ENCODE data around the gene CNTNAP2. TPM values are rescaled to one million over a fixed set of nuclear protein-coding genes. Genes with fewer than 3 reads are reported as not detected.

CNTNAP2 gene
- total and polyA plus RNA-seq, 4 donors = 0.14 to 2.3 (median 1.1) TPM

DNA sequence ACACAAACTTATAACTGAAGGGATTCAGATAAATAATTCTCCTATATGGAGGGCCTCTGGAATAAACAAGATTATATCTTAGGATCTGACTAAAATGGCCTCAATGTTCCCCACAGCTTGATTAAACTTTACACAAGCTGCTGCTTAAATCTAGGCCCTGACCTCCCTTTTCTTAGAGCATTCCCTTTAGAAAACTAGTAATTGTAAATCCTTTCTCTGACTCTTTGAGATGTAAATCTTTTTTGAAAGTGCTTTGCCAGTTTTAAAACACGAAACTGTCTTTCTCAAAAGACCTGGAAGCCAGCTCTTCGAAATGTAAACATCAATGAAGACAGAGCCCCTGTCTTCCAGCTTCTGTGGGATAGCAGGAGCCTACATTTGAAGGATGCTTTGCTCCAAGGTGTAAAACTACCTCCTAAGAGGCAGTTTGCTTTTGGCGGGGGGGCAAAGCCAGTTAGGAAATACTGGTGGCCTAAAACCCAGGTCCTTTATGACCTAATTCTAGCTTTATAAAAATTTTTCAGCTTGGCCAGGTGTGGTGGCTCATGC is 758.7 kb downstream of the CNTNAP2 start (continued):
- TF ChIP-seq FOXA2 (IDR thresholded peaks at IDR 0.05) = no peak
- no peak for TF ChIP-seq JUND (IDR thresholded peaks at IDR 0.05)

DNA sequence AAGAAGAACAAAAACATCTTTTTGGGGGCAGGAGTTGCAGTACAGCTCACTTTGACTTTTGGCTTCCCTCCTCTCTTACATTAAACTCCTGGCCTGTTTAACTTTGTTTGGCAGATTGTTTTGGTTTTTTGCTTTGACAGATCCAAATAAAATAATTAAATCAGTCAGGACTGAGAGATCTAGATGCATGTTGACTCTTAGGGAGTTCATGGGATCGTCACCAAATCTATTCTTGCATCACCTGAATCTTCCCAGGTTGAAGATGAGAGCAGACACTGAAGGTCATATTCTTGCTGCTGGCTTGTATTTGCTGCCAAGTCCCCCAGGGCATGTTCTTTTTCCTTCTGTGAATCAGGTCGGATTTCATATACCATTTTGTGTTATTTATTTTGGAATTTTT is 759.4 kb downstream of the CNTNAP2 start:
- Histone ChIP-seq H3K4me3 (ENCODE audit: low read depth in 1 of 3, low read length in 3 of 3) (no peak overlapping the region), H3K9me3 (ENCODE audit: control insufficient read depth in 4 of 4, low read length in 3 of 4) (no peaks in the 10 kb centered on the region), H3K4me1 (ENCODE audit: control insufficient read depth in 4 of 4, insufficient read depth in 4 of 4, low read length in 3 of 4) (no peaks in the 10 kb centered on the region), H3K9ac (ENCODE audit: low read depth in 1 of 2, low read length in 2 of 2) (no peak overlapping the region), H3K27ac (ENCODE audit: low read depth in 1 of 2, low read length in 2 of 2) (no peak overlapping the region), H3K36me3 (ENCODE audit: control insufficient read depth in 4 of 4, insufficient read depth in 3 of 4, low read depth in 1 of 4, low read length in 3 of 4) (no peaks in the 10 kb centered on the region), H3K27me3 (ENCODE audit: control insufficient read depth in 4 of 4, insufficient read depth in 4 of 4, low read length in 3 of 4) (no peaks in the 10 kb centered on the region)
- TF ChIP-seq FOXA2 (IDR thresholded peaks at IDR 0.05) (no peak), EGR1 (IDR thresholded peaks at IDR 0.05; ENCODE audit: low read depth in 2 of 2) (no peak), FOXA1 (IDR thresholded peaks at IDR 0.05) (no peak), HNF4G (IDR thresholded peaks at IDR 0.05) (no peak), HNF4A (conservative IDR thresholded peaks at IDR 0.05) (no peak), RAD21 (IDR thresholded peaks at IDR 0.05) (no peak), YY1 (IDR thresholded peaks at IDR 0.05) (no peak), GABPA (IDR thresholded peaks at IDR 0.05 in 1 of 2, conservative IDR thresholded peaks at IDR 0.05 in 1 of 2) (no peak)
- TF ChIP-seq, protein P1, sequence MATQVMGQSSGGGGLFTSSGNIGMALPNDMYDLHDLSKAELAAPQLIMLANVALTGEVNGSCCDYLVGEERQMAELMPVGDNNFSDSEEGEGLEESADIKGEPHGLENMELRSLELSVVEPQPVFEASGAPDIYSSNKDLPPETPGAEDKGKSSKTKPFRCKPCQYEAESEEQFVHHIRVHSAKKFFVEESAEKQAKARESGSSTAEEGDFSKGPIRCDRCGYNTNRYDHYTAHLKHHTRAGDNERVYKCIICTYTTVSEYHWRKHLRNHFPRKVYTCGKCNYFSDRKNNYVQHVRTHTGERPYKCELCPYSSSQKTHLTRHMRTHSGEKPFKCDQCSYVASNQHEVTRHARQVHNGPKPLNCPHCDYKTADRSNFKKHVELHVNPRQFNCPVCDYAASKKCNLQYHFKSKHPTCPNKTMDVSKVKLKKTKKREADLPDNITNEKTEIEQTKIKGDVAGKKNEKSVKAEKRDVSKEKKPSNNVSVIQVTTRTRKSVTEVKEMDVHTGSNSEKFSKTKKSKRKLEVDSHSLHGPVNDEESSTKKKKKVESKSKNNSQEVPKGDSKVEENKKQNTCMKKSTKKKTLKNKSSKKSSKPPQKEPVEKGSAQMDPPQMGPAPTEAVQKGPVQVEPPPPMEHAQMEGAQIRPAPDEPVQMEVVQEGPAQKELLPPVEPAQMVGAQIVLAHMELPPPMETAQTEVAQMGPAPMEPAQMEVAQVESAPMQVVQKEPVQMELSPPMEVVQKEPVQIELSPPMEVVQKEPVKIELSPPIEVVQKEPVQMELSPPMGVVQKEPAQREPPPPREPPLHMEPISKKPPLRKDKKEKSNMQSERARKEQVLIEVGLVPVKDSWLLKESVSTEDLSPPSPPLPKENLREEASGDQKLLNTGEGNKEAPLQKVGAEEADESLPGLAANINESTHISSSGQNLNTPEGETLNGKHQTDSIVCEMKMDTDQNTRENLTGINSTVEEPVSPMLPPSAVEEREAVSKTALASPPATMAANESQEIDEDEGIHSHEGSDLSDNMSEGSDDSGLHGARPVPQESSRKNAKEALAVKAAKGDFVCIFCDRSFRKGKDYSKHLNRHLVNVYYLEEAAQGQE (IDR thresholded peaks at IDR 0.05) = no peak
- TF ChIP-seq, protein P2, sequence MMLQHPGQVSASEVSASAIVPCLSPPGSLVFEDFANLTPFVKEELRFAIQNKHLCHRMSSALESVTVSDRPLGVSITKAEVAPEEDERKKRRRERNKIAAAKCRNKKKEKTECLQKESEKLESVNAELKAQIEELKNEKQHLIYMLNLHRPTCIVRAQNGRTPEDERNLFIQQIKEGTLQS (IDR thresholded peaks at IDR 0.05) = no peak
- DNase-seq (ENCODE audit: low spot score) = no peak
- WGBS = 45% methylated on average over 2 of the region's 2 CpGs

DNA sequence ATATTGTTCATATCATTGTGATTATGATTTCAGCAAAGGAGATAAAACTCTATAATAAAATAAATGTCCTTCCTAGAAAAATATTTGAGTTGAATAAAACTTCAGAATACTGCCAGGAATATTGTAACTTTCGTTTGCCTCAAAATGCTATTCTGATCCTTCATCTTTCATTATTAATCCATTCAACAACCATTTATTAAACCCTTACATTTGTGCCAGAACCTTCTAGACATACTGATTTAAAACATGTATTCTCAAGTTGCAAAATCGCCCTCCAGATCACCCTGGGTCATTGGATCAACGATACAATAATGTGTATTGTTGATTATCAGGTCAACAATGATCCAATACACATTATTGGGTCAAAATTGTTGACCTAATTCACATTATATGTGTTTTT is 759.8 kb downstream of the CNTNAP2 start:
- H3K4me1 ChIP-seq (ENCODE audit: control insufficient read depth in 4 of 4, insufficient read depth in 4 of 4, low read length in 3 of 4) = no peaks in the 10 kb centered on the region
- DNase-seq (ENCODE audit: low spot score) = no peak
- H3K4me3 ChIP-seq (ENCODE audit: low read depth in 1 of 3, low read length in 3 of 3) = no peak overlapping the region
- 36% methylated on average over 3 of the region's 3 CpGs for WGBS
- no peaks in the 10 kb centered on the region for H3K27me3 ChIP-seq (ENCODE audit: control insufficient read depth in 4 of 4, insufficient read depth in 4 of 4, low read length in 3 of 4)
- TF ChIP-seq, protein P2 (IDR thresholded peaks at IDR 0.05) = no peak
- no peak for TF ChIP-seq JUND (IDR thresholded peaks at IDR 0.05)
- TF ChIP-seq HNF4G (IDR thresholded peaks at IDR 0.05) = no peak
- TF ChIP-seq RAD21 (IDR thresholded peaks at IDR 0.05) = no peak
- no peak for TF ChIP-seq SP1 (IDR thresholded peaks at IDR 0.05)
- TF ChIP-seq TAF1 (conservative IDR thresholded peaks at IDR 0.05) = no peak
- no peak for TF ChIP-seq GABPA (IDR thresholded peaks at IDR 0.05 in 1 of 2, conservative IDR thresholded peaks at IDR 0.05 in 1 of 2)
- no peak for TF ChIP-seq FOXA1 (IDR thresholded peaks at IDR 0.05)
- TF ChIP-seq, protein P3, sequence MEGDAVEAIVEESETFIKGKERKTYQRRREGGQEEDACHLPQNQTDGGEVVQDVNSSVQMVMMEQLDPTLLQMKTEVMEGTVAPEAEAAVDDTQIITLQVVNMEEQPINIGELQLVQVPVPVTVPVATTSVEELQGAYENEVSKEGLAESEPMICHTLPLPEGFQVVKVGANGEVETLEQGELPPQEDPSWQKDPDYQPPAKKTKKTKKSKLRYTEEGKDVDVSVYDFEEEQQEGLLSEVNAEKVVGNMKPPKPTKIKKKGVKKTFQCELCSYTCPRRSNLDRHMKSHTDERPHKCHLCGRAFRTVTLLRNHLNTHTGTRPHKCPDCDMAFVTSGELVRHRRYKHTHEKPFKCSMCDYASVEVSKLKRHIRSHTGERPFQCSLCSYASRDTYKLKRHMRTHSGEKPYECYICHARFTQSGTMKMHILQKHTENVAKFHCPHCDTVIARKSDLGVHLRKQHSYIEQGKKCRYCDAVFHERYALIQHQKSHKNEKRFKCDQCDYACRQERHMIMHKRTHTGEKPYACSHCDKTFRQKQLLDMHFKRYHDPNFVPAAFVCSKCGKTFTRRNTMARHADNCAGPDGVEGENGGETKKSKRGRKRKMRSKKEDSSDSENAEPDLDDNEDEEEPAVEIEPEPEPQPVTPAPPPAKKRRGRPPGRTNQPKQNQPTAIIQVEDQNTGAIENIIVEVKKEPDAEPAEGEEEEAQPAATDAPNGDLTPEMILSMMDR (IDR thresholded peaks at IDR 0.05; ENCODE audit: low read depth, low read length, missing input control) = no peak
- no peak for TF ChIP-seq HNF4A (conservative IDR thresholded peaks at IDR 0.05)
- TF ChIP-seq EGR1 (IDR thresholded peaks at IDR 0.05; ENCODE audit: low read depth in 2 of 2) = no peak
- TF ChIP-seq, protein P4, sequence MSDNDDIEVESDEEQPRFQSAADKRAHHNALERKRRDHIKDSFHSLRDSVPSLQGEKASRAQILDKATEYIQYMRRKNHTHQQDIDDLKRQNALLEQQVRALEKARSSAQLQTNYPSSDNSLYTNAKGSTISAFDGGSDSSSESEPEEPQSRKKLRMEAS (IDR thresholded peaks at IDR 0.05) = no peak
- TF ChIP-seq YY1 (IDR thresholded peaks at IDR 0.05) = no peak
- H3K27ac ChIP-seq (ENCODE audit: low read depth in 1 of 2, low read length in 2 of 2) = no peak overlapping the region
- H3K36me3 ChIP-seq (ENCODE audit: control insufficient read depth in 4 of 4, insufficient read depth in 3 of 4, low read depth in 1 of 4, low read length in 3 of 4) = no peaks in the 10 kb centered on the region
- H3K9ac ChIP-seq (ENCODE audit: low read depth in 1 of 2, low read length in 2 of 2) = no peak overlapping the region
- H3K9me3 ChIP-seq (ENCODE audit: control insufficient read depth in 4 of 4, low read length in 3 of 4) = no peaks in the 10 kb centered on the region
